Ovary (tissue), 3 donors: ENCODE data around the gene MSH6.

Experiments used
- CTCF ChIP-seq, 3 donors: fragments of 450-650 bp in 2 of 3; fragments of 200-600 bp in 1 of 3; IDR thresholded peaks; one replicate each; pipeline versions ENCODE4 v1.5.1 to v1.8.0; 2016 to 2022; ENCODE audit warnings: antibody characterized with exemption in 3 of 3, mild to moderate bottlenecking in 1 of 3
- EP300 ChIP-seq: sonication (generic); formaldehyde crosslinking; IDR thresholded peaks from one replicate; pipeline ENCODE4 v1.6.1; 2017; ENCODE audit warnings: antibody characterized with exemption
- POLR2A ChIP-seq: fragments of 450-650 bp; IDR thresholded peaks from one replicate; pipeline ENCODE4 v1.6.1; 2017; ENCODE audit warnings: antibody characterized with exemption, mild to moderate bottlenecking, moderate library complexity
- donor health status: DM: no; HTN: no; CAD: no.

GRCh38 chr2:47772343-47772742 is 10.6 kb upstream of the MSH6 start:
- TF ChIP-seq CTCF (IDR thresholded peaks at IDR 0.05) (no peak), POLR2A (no peak), EP300 (no peak)
